ENCODE results near the gene HS3ST6. TPM values are rescaled to one million over a fixed set of nuclear protein-coding genes. Genes with fewer than 3 reads are reported as not detected.

Gene HS3ST6
- total RNA-seq, 6 experiments from 2014 or later: not detected

- Mint-ChIP-seq H3K27ac (no peak overlapping the region), H3K27me3 (ENCODE audit: insufficient read depth) (peaks cover 10% of the 10 kb centered on the region), H3K4me1 (ENCODE audit: low read depth) (peaks cover 10% of the 10 kb centered on the region), H3K9me3 (no peaks in the 10 kb centered on the region), H3K4me3 (no peak overlapping the region), H3K36me3 (ENCODE audit: low read depth) (no peaks in the 10 kb centered on the region)
- no peak for TF ChIP-seq CTCF (IDR thresholded peaks at IDR 0.05)
- DNase-seq: no peak
Measured at GRCh38 chr16:1865902-1866690, 52.1 kb downstream of the HS3ST6 start.

GRCh38 chr16:1863681-1864460, 54.3 kb downstream of the HS3ST6 start:
- Mint-ChIP-seq H3K36me3 (ENCODE audit: low read depth) (no peaks in the 10 kb centered on the region), H3K4me1 (ENCODE audit: low read depth) (no peaks in the 10 kb centered on the region), H3K4me3 (no peak overlapping the region), H3K9me3 (no peaks in the 10 kb centered on the region), H3K27ac (no peak overlapping the region), H3K27me3 (ENCODE audit: insufficient read depth) (peaks cover 21% of the 10 kb centered on the region)
- peak; percentile 5 for DNase-seq
- TF ChIP-seq CTCF (IDR thresholded peaks at IDR 0.05): peak; percentile 92

- H3K9me3 Mint-ChIP-seq: no peaks in the 10 kb centered on the region
- H3K4me1 Mint-ChIP-seq (ENCODE audit: low read depth): no peaks in the 10 kb centered on the region
- H3K27ac Mint-ChIP-seq: no peak overlapping the region
- no peak overlapping the region for H3K4me3 Mint-ChIP-seq
- peaks cover 33% of the 10 kb centered on the region for H3K27me3 Mint-ChIP-seq (ENCODE audit: insufficient read depth)
- no peak for TF ChIP-seq CTCF (IDR thresholded peaks at IDR 0.05)
- H3K36me3 Mint-ChIP-seq (ENCODE audit: low read depth): no peaks in the 10 kb centered on the region
- DNase-seq: no peak
Measured at GRCh38 chr16:1862394-1862793, 55.8 kb downstream of the HS3ST6 start.

GRCh38 chr16:1861730-1862129, 56.5 kb downstream of the HS3ST6 start:
- Mint-ChIP-seq H3K27ac (no peak overlapping the region), H3K36me3 (ENCODE audit: low read depth) (no peaks in the 10 kb centered on the region), H3K9me3 (no peaks in the 10 kb centered on the region), H3K4me3 (no peak overlapping the region), H3K4me1 (ENCODE audit: low read depth) (no peaks in the 10 kb centered on the region), H3K27me3 (ENCODE audit: insufficient read depth) (peaks cover 37% of the 10 kb centered on the region)
- TF ChIP-seq CTCF (IDR thresholded peaks at IDR 0.05): no peak
- DNase-seq: no peak

Other genes with a start within 250 kb of the HS3ST6 start
- gene JPT2, start 240.1 kb downstream of the HS3ST6 start, total RNA-seq (2021; fragmentation: NEBNext Ultra II Directional; extraction: Animal tissue kit (Norgen Biotek cat#: 25700)): 10 to 100 TPM; 71.7 to 92.9 (median 80.8) TPM
- gene MAPK8IP3, start 212.2 kb downstream of the HS3ST6 start, total RNA-seq (2021; fragmentation: NEBNext Ultra II Directional; extraction: Animal tissue kit (Norgen Biotek cat#: 25700)): 10 to 100 TPM; 34.3 to 39.9 (median 37.1) TPM
- 10 to 100 TPM; 28.2 to 61.0 (median 31.3) TPM for gene NME3, start 146.9 kb downstream of the HS3ST6 start, total RNA-seq (2021; fragmentation: NEBNext Ultra II Directional; extraction: Animal tissue kit (Norgen Biotek cat#: 25700))
- 10 to 100 TPM; 11.4 to 16.1 (median 12.3) TPM for gene EME2, start 145.6 kb downstream of the HS3ST6 start, total RNA-seq (2021; fragmentation: NEBNext Ultra II Directional; extraction: Animal tissue kit (Norgen Biotek cat#: 25700))
- gene MRPS34, start 145.3 kb downstream of the HS3ST6 start, total RNA-seq (2021; fragmentation: NEBNext Ultra II Directional; extraction: Animal tissue kit (Norgen Biotek cat#: 25700)): 100 to 1,000 TPM; 122 to 161 (median 132) TPM
- gene SPSB3, start 135.8 kb downstream of the HS3ST6 start, total RNA-seq (2021; fragmentation: NEBNext Ultra II Directional; extraction: Animal tissue kit (Norgen Biotek cat#: 25700)): 10 to 100 TPM; 12.3 to 15.8 (median 13.9) TPM
- gene NUBP2, start 135.5 kb downstream of the HS3ST6 start, total RNA-seq (2021; fragmentation: NEBNext Ultra II Directional; extraction: Animal tissue kit (Norgen Biotek cat#: 25700)): 10 to 100 TPM; 41.5 to 53.8 (median 43.5) TPM
- gene IGFALS, start 124.7 kb downstream of the HS3ST6 start, total RNA-seq (2021; fragmentation: NEBNext Ultra II Directional; extraction: Animal tissue kit (Norgen Biotek cat#: 25700)): not detected
- gene HAGH, start 91.6 kb downstream of the HS3ST6 start, total RNA-seq (2021; fragmentation: NEBNext Ultra II Directional; extraction: Animal tissue kit (Norgen Biotek cat#: 25700)): 10 to 100 TPM; 34.2 to 55.3 (median 38.7) TPM
- 10 to 100 TPM; 29.4 to 40.7 (median 31.2) TPM for gene FAHD1, start 91.2 kb downstream of the HS3ST6 start, total RNA-seq (2021; fragmentation: NEBNext Ultra II Directional; extraction: Animal tissue kit (Norgen Biotek cat#: 25700))
- not detected for gene MEIOB, start 46.3 kb downstream of the HS3ST6 start, total RNA-seq (2021; fragmentation: NEBNext Ultra II Directional; extraction: Animal tissue kit (Norgen Biotek cat#: 25700))
- 10 to 100 TPM; 21.0 to 27.4 (median 22.7) TPM for gene MSRB1, start 24.8 kb upstream of the HS3ST6 start, total RNA-seq (2021; fragmentation: NEBNext Ultra II Directional; extraction: Animal tissue kit (Norgen Biotek cat#: 25700))
- gene RPL3L, start 36.3 kb upstream of the HS3ST6 start, total RNA-seq (2021; fragmentation: NEBNext Ultra II Directional; extraction: Animal tissue kit (Norgen Biotek cat#: 25700)): not detected
- gene NDUFB10, start 41.1 kb upstream of the HS3ST6 start, total RNA-seq (2021; fragmentation: NEBNext Ultra II Directional; extraction: Animal tissue kit (Norgen Biotek cat#: 25700)): 100 to 1,000 TPM; 146 to 190 (median 173) TPM
- gene RPS2, start 46.4 kb upstream of the HS3ST6 start, total RNA-seq (2021; fragmentation: NEBNext Ultra II Directional; extraction: Animal tissue kit (Norgen Biotek cat#: 25700)): 1,000 to 10,000 TPM; 2,281 to 2,831 (median 2,477) TPM
- gene RNF151, start 48.4 kb upstream of the HS3ST6 start, total RNA-seq (2021; fragmentation: NEBNext Ultra II Directional; extraction: Animal tissue kit (Norgen Biotek cat#: 25700)): not detected
- 10 to 100 TPM; 42.4 to 47.3 (median 44.1) TPM for gene TBL3, start 53.6 kb upstream of the HS3ST6 start, total RNA-seq (2021; fragmentation: NEBNext Ultra II Directional; extraction: Animal tissue kit (Norgen Biotek cat#: 25700))
- under 1 TPM in 3 of 6 experiments, not detected in 3; 0.28 to 0.46 (median 0.45) TPM for gene NOXO1, start 63.1 kb upstream of the HS3ST6 start, total RNA-seq (2021; fragmentation: NEBNext Ultra II Directional; extraction: Animal tissue kit (Norgen Biotek cat#: 25700))
- gene GFER, start 65.8 kb upstream of the HS3ST6 start, total RNA-seq (2021; fragmentation: NEBNext Ultra II Directional; extraction: Animal tissue kit (Norgen Biotek cat#: 25700)): 10 to 100 TPM; 28.8 to 45.5 (median 40.2) TPM
- gene SYNGR3, start 71.6 kb upstream of the HS3ST6 start, total RNA-seq (2021; fragmentation: NEBNext Ultra II Directional; extraction: Animal tissue kit (Norgen Biotek cat#: 25700)): 1 to 10 TPM in 5 of 6 experiments, under 1 TPM in 1; 0.96 to 1.4 (median 1.2) TPM
- gene ZNF598, start 91.4 kb upstream of the HS3ST6 start, total RNA-seq (2021; fragmentation: NEBNext Ultra II Directional; extraction: Animal tissue kit (Norgen Biotek cat#: 25700)): 10 to 100 TPM; 37.1 to 48.1 (median 40.7) TPM
- 1 to 10 TPM in 4 of 6 experiments, under 1 TPM in 2; 0.57 to 2.1 (median 1.4) TPM for gene NPW, start 101.4 kb upstream of the HS3ST6 start, total RNA-seq (2021; fragmentation: NEBNext Ultra II Directional; extraction: Animal tissue kit (Norgen Biotek cat#: 25700))
- 100 to 1,000 TPM; 140 to 177 (median 152) TPM for gene NHERF2, start 108.5 kb upstream of the HS3ST6 start, total RNA-seq (2021; fragmentation: NEBNext Ultra II Directional; extraction: Animal tissue kit (Norgen Biotek cat#: 25700))
- gene NTHL1, start 129.4 kb upstream of the HS3ST6 start, total RNA-seq (2021; fragmentation: NEBNext Ultra II Directional; extraction: Animal tissue kit (Norgen Biotek cat#: 25700)): 10 to 100 TPM; 23.7 to 31.5 (median 26.4) TPM
- 10 to 100 TPM; 72.0 to 88.3 (median 83.2) TPM for gene TSC2, start 129.6 kb upstream of the HS3ST6 start, total RNA-seq (2021; fragmentation: NEBNext Ultra II Directional; extraction: Animal tissue kit (Norgen Biotek cat#: 25700))
- 100 to 1,000 TPM in 1 of 6 experiments, 10 to 100 TPM in 5; 77.9 to 118 (median 82.5) TPM for gene PKD1, start 217.5 kb upstream of the HS3ST6 start, total RNA-seq (2021; fragmentation: NEBNext Ultra II Directional; extraction: Animal tissue kit (Norgen Biotek cat#: 25700))
- gene RAB26, start 230.2 kb upstream of the HS3ST6 start, total RNA-seq (2021; fragmentation: NEBNext Ultra II Directional; extraction: Animal tissue kit (Norgen Biotek cat#: 25700)): 1 to 10 TPM in 1 of 6 experiments, under 1 TPM in 5; 0.31 to 1.2 (median 0.65) TPM
- 10 to 100 TPM; 81.4 to 88.3 (median 85.3) TPM for gene TRAF7, start 237.4 kb upstream of the HS3ST6 start, total RNA-seq (2021; fragmentation: NEBNext Ultra II Directional; extraction: Animal tissue kit (Norgen Biotek cat#: 25700))

All from HFFc6 (cell line).